ENCODE measurements around the gene KCNQ2.

The KCNQ2 gene

GRCh38 chr20:63424613-63425012, 47.8 kb downstream of the KCNQ2 start:
- ATAC-seq, result no peak
- TF ChIP-seq ZNF8 (CRISPR knock-in tag; IDR thresholded peaks at IDR 0.05) (no peak), CREB5 (CRISPR knock-in tag; IDR thresholded peaks at IDR 0.05; ENCODE audit: low read depth) (no peak), TOX (CRISPR knock-in tag; IDR thresholded peaks at IDR 0.05; ENCODE audit: borderline replicate concordance) (no peak), ZNF565 (CRISPR knock-in tag; conservative IDR thresholded peaks at IDR 0.05; ENCODE audit: low read depth) (no peak), ISL1 (CRISPR knock-in tag; IDR thresholded peaks at IDR 0.05) (no peak), ESRRG (CRISPR knock-in tag; IDR thresholded peaks at IDR 0.05) (no peak), ZC3H10 (CRISPR knock-in tag; IDR thresholded peaks at IDR 0.05) (no peak), ARNTL (CRISPR knock-in tag; IDR thresholded peaks at IDR 0.05; ENCODE audit: borderline replicate concordance, low read depth) (no peak), ZFP30 (CRISPR knock-in tag; IDR thresholded peaks at IDR 0.05) (no peak), PPARA (CRISPR knock-in tag; IDR thresholded peaks at IDR 0.05; ENCODE audit: borderline replicate concordance) (no peak), GLIS3 (CRISPR knock-in tag; IDR thresholded peaks at IDR 0.05) (no peak), ZNF70 (CRISPR knock-in tag; IDR thresholded peaks at IDR 0.05) (no peak), RARB (CRISPR knock-in tag; IDR thresholded peaks at IDR 0.05) (no peak)
- TF ChIP-seq, protein P1, sequence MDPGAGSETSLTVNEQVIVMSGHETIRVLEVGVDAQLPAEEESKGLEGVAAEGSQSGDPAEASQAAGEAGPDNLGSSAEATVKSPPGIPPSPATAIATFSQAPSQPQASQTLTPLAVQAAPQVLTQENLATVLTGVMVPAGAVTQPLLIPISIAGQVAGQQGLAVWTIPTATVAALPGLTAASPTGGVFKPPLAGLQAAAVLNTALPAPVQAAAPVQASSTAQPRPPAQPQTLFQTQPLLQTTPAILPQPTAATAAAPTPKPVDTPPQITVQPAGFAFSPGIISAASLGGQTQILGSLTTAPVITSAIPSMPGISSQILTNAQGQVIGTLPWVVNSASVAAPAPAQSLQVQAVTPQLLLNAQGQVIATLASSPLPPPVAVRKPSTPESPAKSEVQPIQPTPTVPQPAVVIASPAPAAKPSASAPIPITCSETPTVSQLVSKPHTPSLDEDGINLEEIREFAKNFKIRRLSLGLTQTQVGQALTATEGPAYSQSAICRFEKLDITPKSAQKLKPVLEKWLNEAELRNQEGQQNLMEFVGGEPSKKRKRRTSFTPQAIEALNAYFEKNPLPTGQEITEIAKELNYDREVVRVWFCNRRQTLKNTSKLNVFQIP (CRISPR knock-in tag; IDR thresholded peaks at IDR 0.05; ENCODE audit: borderline replicate concordance, low read depth), result no peak
- TF ChIP-seq, protein P2, sequence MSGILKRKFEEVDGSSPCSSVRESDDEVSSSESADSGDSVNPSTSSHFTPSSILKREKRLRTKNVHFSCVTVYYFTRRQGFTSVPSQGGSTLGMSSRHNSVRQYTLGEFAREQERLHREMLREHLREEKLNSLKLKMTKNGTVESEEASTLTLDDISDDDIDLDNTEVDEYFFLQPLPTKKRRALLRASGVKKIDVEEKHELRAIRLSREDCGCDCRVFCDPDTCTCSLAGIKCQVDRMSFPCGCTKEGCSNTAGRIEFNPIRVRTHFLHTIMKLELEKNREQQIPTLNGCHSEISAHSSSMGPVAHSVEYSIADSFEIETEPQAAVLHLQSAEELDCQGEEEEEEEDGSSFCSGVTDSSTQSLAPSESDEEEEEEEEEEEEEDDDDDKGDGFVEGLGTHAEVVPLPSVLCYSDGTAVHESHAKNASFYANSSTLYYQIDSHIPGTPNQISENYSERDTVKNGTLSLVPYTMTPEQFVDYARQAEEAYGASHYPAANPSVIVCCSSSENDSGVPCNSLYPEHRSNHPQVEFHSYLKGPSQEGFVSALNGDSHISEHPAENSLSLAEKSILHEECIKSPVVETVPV (CRISPR knock-in tag; IDR thresholded peaks at IDR 0.05), result no peak
- TF ChIP-seq, protein P3, sequence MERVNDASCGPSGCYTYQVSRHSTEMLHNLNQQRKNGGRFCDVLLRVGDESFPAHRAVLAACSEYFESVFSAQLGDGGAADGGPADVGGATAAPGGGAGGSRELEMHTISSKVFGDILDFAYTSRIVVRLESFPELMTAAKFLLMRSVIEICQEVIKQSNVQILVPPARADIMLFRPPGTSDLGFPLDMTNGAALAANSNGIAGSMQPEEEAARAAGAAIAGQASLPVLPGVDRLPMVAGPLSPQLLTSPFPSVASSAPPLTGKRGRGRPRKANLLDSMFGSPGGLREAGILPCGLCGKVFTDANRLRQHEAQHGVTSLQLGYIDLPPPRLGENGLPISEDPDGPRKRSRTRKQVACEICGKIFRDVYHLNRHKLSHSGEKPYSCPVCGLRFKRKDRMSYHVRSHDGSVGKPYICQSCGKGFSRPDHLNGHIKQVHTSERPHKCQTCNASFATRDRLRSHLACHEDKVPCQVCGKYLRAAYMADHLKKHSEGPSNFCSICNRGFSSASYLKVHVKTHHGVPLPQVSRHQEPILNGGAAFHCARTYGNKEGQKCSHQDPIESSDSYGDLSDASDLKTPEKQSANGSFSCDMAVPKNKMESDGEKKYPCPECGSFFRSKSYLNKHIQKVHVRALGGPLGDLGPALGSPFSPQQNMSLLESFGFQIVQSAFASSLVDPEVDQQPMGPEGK (CRISPR knock-in tag; IDR thresholded peaks at IDR 0.05; ENCODE audit: borderline replicate concordance), result no peak

GRCh38 chr20:63423751-63424150, 48.7 kb downstream of the KCNQ2 start:
- TF ChIP-seq TOX (CRISPR knock-in tag; IDR thresholded peaks at IDR 0.05; ENCODE audit: borderline replicate concordance) (no peak), GLIS3 (CRISPR knock-in tag; IDR thresholded peaks at IDR 0.05) (no peak), BACH2 (CRISPR knock-in tag; IDR thresholded peaks at IDR 0.05; ENCODE audit: borderline replicate concordance) (no peak), ESRRG (CRISPR knock-in tag; IDR thresholded peaks at IDR 0.05) (no peak), SNAI2 (CRISPR knock-in tag; IDR thresholded peaks at IDR 0.05) (no peak), ZFP3 (CRISPR knock-in tag; IDR thresholded peaks at IDR 0.05) (no peak), ZNF565 (CRISPR knock-in tag; conservative IDR thresholded peaks at IDR 0.05; ENCODE audit: low read depth) (no peak), PPARA (CRISPR knock-in tag; IDR thresholded peaks at IDR 0.05; ENCODE audit: borderline replicate concordance) (no peak), ZNF70 (CRISPR knock-in tag; IDR thresholded peaks at IDR 0.05) (no peak), RARB (CRISPR knock-in tag; IDR thresholded peaks at IDR 0.05) (no peak), ZNF8 (CRISPR knock-in tag; IDR thresholded peaks at IDR 0.05) (no peak), TSHZ2 (CRISPR knock-in tag; IDR thresholded peaks at IDR 0.05) (no peak), TCF4 (CRISPR knock-in tag; IDR thresholded peaks at IDR 0.05; ENCODE audit: borderline replicate concordance) (no peak), ZC3H10 (CRISPR knock-in tag; IDR thresholded peaks at IDR 0.05) (no peak), CREB5 (CRISPR knock-in tag; IDR thresholded peaks at IDR 0.05; ENCODE audit: low read depth) (no peak), ARNTL (CRISPR knock-in tag; IDR thresholded peaks at IDR 0.05; ENCODE audit: borderline replicate concordance, low read depth) (no peak), CSDC2 (CRISPR knock-in tag; IDR thresholded peaks at IDR 0.05) (no peak)
- TF ChIP-seq, protein P1 (CRISPR knock-in tag; IDR thresholded peaks at IDR 0.05; ENCODE audit: borderline replicate concordance, low read depth), result no peak
- TF ChIP-seq, protein P2 (CRISPR knock-in tag; IDR thresholded peaks at IDR 0.05), result no peak
- TF ChIP-seq, protein P3 (CRISPR knock-in tag; IDR thresholded peaks at IDR 0.05; ENCODE audit: borderline replicate concordance), result no peak
- ATAC-seq, result no peak

All from SK-N-SH treated with all-trans-retinoic acid at 6 μM for 48 hours (cell line).